Amygdala (tissue), 56 donors: Measurements from ENCODE around the gene CACNA1C.

Experiments used
- DNase-seq, 56 donors: peaks; one replicate each; lab custom pipeline; 2025; lab: John Stamatoyannopoulos, UW

CACNA1C gene

GRCh38 chr12:2332236-2332635, 279.4 kb downstream of the CACNA1C start:
- no peak for DNase-seq

DNA sequence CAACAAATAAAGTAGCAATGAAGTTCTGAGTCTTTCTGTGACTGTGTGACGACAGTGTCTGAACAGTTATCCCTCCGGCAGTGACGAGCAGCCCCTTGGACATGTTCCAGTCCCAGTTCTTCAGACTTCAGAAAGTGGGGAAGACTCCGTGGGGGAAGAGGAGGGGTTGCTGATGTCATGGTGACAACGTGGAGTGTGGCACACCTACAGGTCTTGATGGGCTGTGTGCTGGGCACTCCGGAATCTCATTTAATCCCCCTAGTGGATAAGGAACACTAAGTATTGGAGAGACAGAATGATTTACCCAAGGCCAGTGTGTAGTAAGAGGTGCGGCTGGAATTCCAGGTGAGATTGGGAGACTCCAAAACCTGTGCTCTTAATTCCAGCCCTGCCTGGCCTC, 280.2 kb downstream of the CACNA1C start:
- no peak for DNase-seq

DNA sequence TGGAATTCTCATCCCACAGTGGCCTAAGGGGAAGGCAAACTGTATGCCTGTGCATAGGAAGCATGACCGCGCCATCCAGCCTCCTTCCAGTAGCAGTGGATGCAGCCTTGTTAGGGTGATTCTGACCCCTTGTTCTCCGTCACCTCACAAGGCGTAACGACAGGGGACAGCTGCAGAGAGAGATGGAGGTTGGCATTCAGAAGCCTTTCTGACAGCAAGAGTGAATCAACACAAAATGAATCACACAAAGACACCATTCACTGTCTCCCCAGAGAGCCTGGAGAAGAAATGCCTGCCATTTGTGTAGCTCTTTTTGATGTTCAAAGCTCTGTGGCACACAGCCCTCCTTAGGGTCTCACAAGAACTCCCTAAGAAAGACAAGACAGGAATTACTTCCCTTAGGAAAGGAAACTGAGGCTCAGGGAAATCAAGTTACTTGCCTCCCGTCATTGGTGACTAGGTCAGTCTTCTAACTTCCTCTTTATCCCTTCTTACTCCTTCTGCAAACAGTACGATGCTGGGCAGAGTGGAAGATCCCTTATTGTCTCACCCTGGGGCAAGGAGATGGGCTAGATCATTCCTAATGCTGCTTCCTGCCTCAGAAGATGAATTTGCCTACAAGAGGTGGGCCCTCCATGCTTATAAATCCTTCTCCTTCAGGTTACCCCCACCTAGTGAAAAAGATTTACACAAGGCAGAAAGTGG, 280.9 kb downstream of the CACNA1C start:
- no peak for DNase-seq

GRCh38 chr12:2334271-2334670, 281.5 kb downstream of the CACNA1C start:
- peak in 4 of 56 donors; percentile 16 to 37 (median 30) for DNase-seq

DNA sequence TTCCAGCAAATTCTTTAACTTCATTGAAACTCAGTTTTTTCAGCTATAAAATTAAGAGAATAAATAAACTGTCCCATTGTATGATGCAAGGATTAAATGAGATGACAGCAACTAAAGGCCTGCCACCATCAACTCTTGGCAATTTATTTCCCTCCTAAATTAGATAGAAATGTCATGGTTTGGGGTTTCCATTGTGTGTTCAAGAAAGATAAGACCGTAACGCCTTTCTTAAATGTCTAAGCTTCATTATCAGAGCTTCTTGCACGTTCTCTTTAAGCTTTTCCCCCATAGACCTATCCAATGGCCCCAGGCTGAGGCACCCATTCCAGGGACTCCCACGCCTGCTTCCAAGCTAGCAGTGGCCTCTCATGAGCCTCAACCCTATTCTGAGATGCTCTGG, 281.9 kb downstream of the CACNA1C start:
- DNase-seq, result no peak

DNA sequence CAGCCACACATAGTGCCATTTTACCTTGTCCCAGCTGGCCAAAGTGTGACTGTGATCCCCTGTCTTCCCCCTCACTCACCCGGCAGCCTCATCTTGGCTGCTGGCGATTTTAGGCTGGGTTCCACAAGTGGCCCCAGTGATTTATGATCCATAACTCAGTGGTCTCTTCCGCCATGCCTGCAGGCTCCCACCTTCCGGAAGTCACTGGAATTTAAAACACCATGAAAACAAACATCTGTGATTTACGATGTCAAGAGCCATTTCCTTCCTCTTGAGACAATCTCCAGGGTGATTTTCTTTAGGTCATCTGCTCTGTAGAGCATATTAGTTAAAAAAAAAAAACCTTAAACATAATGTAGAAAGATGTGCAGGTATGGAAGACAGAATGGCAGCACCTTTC, 282.3 kb downstream of the CACNA1C start:
- no peak for DNase-seq

- DNase-seq, result no peak
Observed at GRCh38 chr12:2335513-2335912, 282.7 kb downstream of the CACNA1C start.

GRCh38 chr12:2335916-2336315, 283.1 kb downstream of the CACNA1C start:
- no peak for DNase-seq

DNA sequence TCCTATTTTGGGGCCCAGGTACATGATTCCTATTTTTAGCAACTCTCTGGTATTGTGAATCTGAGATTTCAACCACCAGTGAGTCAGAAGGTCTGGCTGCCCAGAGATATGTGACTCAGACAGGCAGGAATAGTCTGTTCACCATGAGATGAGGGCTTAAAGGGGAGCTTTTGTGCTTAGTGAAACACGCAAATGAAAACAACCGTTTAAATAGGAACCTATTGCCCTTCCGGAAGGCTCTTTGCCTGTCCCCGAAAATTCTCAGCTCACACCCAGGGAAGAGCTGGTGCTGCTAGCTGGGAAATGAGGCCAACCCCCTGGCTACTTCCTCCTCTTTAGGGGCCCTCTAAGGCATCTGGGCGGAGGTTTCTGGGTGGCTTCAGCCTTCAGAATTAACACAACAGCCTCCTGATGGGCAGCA, 283.6 kb downstream of the CACNA1C start:
- DNase-seq, result no peak

DNA sequence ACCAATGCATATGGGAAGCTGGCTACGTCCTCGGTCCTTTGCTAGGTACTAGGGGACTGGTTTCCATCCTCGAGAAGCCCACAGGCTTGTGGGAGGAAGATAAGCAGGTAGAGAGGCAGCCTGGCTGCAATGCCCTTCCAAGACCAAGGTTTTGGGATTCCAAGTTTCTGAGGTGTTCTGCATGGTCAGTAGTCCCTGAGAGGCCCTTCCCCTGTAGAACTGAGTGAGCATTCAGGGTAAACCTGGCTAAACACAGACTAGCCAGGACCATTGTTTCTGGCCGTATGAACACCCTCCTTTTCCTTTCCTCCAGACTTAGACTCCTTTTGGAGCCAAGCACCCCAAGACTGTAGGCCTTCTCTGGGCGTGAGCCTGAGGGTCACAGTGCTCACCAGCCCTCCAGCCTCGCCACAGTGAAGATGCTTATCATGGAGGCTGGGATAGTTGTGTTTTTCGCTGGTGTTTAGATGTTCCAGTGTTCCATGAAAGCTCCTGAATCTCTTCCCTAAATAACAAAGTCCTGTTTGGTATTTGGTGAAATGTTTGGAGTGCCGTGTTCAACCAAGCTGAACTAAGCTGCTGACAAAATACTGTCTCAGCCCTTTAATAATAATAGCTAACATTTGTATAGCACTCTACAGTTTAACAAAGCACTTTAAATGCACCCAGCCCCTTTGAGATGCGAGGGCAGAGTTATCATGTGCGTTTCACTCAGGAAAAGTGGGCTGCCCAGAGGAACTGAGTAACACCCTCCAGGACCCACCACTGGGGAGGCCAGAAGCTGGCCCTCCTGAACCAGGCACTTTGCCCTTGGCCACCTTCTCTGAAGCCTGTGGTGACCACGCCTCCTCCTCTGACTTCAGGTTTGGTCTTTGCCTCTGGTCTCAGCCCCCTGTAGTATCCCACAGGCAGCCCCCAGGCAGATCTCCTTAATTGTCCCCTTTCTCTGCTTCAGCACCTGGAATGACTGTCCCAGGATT, 284.5 kb downstream of the CACNA1C start:
- no peak for DNase-seq

DNA sequence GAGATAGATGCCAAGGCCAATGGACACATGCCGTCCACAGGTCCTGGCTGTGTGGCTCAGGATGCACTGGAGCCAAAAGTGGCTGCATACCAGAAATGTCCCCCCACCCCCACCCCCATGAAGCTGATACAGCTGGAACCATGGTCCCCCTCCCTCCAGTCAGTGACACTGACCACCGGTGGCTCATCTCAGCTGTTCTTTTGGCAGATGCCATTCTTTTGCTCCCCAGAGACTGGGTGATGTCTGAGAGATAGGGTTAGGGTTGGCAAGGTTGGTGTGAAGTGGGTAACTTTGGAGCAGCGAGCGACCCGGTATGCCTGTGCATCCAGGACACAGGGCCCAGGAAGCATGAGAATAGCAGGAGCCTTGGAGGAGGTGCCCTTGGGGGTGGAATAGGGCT, 285.6 kb downstream of the CACNA1C start:
- no peak for DNase-seq

GRCh38 chr12:2338991-2339431, 286.2 kb downstream of the CACNA1C start:
- no peak for DNase-seq

GRCh38 chr12:2341051-2341751, 288.4 kb downstream of the CACNA1C start:
- no peak for DNase-seq

GRCh38 chr12:2341871-2342270, 289.1 kb downstream of the CACNA1C start:
- no peak for DNase-seq

- no peak for DNase-seq
Observed at GRCh38 chr12:2343681-2344080, 290.9 kb downstream of the CACNA1C start.

DNA sequence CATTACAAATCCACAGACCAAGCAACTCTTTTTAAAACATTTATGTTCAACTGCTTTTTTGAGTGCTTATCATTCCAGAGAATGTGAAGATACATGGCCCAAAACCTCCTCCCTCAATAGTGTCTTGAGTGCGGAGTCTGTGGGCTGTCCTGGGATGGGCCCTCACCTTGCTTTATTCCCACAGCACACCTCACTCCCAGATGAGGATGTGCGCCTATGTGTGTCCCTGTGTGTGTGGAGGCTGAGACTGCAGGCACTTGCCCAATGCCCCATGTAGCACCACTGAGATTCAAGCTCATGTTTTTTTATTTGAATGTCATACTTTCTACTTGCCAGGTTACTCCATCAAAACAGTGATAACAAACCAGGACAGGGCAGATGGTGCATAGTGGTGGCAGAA, 291.7 kb downstream of the CACNA1C start:
- DNase-seq, result no peak

- no peak for DNase-seq
Observed at GRCh38 chr12:2344885-2345284, 292.1 kb downstream of the CACNA1C start.

- DNase-seq, result no peak
Observed at GRCh38 chr12:2345902-2346301, 293.1 kb downstream of the CACNA1C start.

DNA sequence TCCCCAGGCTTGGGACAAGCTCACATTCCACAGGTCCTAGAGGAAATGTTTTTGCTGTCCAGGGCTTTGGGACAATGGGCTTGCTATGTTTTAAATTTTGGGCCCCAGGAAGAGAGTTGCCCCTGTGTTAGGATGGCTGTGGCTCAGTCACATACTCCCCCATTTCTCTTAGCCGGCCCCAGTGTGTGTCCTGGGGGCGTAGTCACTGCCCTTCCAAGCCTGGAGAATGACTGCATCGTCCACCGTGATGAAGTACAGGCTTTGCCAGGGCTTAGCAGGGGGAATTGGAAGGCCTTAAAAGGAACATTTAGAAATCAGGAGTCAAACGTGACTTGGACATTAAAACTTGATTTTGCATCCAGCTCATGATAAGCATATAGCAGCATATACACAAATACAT, 293.6 kb downstream of the CACNA1C start:
- no peak for DNase-seq

DNA sequence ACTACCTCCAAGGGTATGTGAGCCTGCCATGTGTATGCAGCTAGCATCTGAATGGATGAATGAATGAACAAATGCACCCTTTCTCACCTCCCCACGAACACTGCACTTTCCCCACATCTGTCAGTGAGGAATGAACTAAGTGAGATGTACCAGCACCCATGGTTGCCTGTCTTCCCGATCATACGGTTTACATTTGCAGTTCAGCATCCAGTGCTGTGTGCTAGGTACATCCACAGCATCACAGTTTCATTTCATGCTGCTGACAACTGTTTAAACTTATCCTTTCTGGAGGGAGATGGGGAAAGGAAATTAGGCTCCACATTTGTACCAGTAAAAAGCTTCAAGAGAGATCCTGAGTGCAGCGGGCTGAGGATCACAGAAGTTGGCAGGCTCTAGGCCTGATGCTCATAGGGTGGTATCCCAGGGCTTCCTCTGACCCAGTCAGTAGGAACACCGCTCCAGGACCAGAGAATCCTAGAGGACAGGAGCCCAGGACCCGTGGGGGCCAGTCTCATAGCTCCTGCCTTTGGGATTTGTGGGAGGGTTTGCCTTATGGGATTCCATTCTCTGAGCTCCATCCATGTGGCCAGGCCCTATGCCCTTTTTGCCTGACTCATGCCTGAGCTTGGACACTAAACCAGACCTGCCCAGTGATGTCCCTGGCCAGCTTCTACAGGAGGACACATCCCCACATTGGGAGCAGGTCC, 294.5 kb downstream of the CACNA1C start:
- DNase-seq, result no peak
